LNCaP clone FGC (cell line): ENCODE measurements around the gene UBXN11.

ENCODE experiments used
- DNase-seq: peaks from one replicate; pipeline ENCODE4 v3.0.0-alpha.2; 2011; ENCODE audit warnings: low read depth
- H3K4me3 ChIP-seq: 2 replicates; pipeline ENCODE4 v1.5.1; 2011; ENCODE audit warnings: mild to moderate bottlenecking, low read depth, low read length, control low read depth
- CTCF ChIP-seq: IDR thresholded peaks from 2 replicates; pipeline ENCODE4 v1.5.1; 2012; ENCODE audit warnings: mild to moderate bottlenecking; ENCODE audit not compliant: control insufficient read depth, insufficient read depth; ENCODE audit errors: extremely low read depth

Gene UBXN11

GRCh38 chr1:26234644-26235370 is 71.6 kb downstream of the UBXN11 start:
- DNase-seq, result no peak
- TF ChIP-seq CTCF, result no peak
- H3K4me3 ChIP-seq, result peak overlapping the region; percentile 82

GRCh38 chr1:26233903-26234643 is 72.4 kb downstream of the UBXN11 start, which contains the start of gene CEP85:
Gene CEP85, plus strand, starts transcription at chr1:26234200. Its CDS starts 5,584 bp downstream, at chr1:26239784.
- peak; percentile 80 for DNase-seq
- peak; percentile 71 for TF ChIP-seq CTCF
- H3K4me3 ChIP-seq, result peak within 1 kb of the TSS; percentile 82
